DMS153 treated with DMSO at 0.1 percent for 48 hours (cell line): Measurements from ENCODE around the gene FCMR.

ENCODE experiments used
- DNase-seq: peaks from one replicate; lab custom pipeline; 2025; ENCODE audit not compliant: unreplicated experiment; lab: John Stamatoyannopoulos, UW

The FCMR gene

DNA sequence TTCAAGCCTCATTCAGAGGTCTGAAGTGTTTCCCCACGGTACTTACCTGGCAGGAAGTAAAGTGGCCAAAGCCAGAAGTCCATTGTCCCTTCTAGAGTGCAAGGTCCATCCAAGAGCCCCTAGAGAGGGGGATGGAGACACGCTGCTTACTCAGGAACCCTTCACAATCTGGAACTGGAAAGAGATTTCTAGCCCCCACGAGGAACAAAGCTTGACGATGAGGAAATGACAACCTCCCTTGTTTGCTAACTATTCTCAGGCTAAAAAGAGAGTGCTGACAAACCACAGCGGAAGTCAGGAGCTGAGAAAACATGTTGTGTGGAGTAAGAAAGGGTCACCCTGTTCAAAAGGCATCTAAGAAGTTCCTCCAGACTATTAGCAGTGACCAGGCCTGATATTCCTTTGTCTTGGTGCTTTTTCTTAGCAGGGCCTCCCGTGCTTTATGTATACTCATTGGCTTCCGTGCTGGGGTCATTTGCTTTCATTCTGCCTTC, at the start of gene FCMR:
Gene FCMR, minus strand, starts transcription at position 170 of the 494 bp plus-strand sequence. Its CDS starts 87 bp downstream, at position 83.
- DNase-seq: peak; percentile 50

DNA sequence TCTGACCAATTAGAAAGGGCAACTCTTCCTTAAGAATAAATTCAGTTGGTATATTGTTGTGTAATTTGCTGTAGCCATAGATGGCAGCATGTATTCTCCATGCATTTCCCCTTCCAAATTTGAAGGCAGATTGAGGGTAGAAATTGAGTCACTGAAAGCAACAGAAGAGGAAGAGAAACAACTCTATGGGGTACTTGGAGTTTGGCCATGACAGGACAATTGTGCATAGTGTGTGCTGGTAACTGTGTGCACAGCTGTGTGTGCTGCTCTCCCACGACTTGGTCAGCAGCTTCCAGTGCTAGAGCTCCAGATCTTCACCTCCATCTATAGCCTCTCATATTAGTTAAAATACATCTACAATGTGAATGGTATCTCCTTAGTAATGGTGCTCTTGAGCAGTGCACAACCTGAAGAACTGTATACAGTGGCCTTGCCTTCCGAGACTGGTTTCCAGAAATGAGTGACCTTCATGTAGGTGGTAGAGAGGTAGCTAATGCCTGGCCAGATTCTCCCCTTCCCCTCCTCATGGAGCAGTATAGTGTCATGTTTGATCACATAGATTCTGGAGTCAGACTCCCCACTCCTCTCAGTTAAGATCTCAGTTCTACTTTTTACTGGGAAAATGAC, 49.4 kb upstream of the FCMR start:
- no peak for DNase-seq

DNA sequence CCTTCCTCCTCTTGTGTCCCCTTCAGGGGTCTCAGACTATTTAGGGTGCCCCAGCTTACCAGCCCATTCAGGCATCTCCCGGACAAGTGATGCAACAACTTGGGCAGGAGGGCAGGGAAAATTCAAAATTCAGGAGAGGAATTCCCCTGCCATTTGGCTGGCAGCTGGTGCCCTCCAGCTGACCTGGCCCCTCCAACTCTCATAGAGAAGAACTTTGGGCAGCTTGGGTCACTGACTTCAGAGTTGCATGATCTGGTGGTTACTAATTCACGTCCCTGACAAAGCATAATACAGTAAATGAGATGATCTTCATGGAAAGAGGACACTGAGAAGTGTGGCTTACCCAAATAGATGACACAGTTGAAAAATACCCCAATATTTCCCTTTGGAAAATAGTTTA, 48.7 kb upstream of the FCMR start, which contains the start of gene FCAMR:
Gene FCAMR, minus strand, starts transcription at position 15 of the 400 bp plus-strand sequence. CDS start 335 bp downstream, outside the sequence.
- DNase-seq: no peak

DNA sequence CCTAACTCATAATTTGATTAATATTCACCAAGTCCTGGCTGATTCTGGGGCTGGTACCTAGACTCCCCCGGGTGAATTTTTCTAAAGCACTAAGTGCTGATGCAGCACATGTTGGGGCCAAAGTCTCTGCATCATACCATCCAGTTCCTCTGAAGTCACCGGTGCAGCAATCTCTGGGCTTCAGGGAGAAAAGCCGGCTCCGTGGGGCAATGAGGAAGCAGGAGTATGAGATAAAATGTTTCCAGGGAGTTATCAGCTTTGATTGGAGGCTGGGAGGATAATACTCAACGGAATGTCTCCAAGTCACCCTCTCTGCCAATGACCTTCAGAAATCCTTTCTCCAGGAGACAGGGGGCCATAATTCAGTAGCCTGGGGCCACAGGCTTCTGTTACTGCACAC, 47.3 kb upstream of the FCMR start:
- no peak for DNase-seq

GRCh38 chr1:206967096-206967849, 45.5 kb upstream of the FCMR start:
- no peak for DNase-seq

DNA sequence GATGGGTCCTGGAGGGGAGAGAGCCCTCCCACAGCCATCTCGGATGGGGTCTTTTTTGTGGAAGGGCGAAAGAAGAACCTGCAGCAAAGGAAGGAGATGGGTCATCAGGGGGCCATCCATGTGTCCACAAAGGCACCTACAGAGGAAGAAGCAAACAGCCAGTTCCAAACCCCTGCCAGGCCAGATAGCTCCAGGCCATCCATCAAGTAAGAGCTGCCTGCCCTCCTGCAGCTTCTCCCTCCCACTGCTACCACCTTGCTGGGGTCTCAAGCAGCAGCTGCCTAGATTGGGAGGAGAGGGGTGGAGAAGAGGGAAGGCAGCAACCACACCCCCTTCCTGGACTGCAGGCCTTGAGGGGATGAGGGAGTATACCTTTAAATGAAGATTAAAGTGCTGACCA, 44.0 kb upstream of the FCMR start:
- DNase-seq: no peak

- DNase-seq: no peak
Observed at GRCh38 chr1:206963740-206964139, 42.0 kb upstream of the FCMR start.

DNA sequence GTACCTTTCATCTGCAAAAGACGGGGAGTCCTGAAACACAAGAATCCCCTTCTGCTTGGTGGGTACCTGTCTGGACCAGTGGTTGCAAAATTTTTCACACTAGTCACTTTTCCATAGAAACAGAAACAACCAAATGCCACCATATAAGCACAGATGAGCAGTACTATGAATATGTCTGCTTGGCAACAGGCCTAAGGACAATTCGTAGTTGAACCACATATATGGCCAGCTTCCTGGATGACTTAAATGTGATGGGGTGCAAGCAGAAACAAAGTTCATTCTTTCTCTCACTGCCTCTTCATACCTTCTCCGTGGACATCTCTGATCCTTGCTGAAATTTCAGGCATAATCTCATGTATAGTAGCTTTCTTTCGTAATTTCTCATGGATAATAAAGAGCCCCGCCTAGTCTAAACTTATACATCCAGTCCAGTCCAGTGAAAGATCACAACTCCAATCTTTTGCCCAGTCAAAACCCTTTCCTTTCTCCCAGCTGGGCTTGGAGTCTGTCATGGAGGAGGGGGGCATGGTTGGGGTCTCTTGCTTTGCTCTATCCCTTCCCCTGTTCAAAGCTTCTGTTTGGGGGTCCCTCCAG, 41.5 kb upstream of the FCMR start:
- no peak for DNase-seq

DNA sequence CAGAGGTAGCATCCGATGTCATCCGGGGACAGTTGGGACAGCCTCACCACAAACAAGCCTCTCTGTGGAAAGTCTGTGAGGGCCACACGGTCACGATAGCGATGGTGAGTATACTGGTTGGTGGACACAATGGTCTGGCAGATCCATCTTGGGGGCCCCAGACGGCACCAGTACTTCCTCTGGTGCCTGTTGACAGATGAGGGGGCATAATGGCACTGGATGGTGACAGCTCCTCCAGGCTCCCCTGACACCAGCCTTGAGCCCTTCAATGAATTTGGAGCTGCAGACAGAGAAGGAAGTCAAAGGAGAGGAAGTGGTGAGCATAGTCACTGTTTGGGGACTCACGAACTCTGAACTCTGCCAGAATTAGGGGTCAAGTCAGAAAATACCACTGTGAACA, 40.5 kb upstream of the FCMR start:
- DNase-seq: no peak

DNA sequence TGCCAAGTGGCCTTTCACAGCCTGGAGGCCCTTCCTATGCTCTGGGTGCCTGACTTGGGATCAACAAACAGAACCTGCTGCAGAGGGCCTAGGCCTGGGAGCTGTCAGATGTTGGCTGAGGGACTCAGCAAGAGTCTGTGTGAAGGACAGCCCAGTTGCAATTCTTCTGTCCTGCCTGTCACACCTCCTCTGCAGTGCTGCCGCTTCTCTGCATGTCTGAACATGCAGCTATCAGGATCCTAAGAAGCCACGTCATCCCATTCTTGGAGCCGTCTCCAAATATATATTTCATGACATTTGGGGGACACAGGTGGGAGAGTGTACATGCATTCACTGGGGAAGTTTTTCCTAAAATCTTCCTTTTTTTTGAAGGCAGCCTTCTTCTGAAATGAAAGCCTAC, 39.9 kb upstream of the FCMR start:
- no peak for DNase-seq

GRCh38 chr1:206960676-206961386, 39.1 kb upstream of the FCMR start:
- no peak for DNase-seq

DNA sequence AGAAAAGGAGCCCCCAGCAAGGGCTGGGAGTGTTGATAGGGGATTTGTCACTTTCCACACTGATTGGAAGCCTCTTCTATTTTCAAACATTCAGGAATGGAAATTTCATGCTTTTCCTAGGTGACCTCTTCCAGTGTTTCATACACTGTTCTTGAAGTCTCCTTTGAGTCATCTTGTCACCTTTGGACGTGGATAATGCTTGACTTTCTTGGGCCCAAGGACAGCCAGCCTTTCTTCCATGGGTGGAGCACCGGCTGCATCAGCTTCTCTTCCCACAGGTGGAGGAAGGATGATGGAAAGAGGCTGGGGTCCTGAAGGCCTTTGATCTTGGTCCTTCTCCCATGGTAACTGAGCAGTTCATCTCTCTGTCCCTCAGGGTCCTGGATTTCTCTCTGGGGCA, 36.4 kb upstream of the FCMR start:
- DNase-seq: no peak

DNA sequence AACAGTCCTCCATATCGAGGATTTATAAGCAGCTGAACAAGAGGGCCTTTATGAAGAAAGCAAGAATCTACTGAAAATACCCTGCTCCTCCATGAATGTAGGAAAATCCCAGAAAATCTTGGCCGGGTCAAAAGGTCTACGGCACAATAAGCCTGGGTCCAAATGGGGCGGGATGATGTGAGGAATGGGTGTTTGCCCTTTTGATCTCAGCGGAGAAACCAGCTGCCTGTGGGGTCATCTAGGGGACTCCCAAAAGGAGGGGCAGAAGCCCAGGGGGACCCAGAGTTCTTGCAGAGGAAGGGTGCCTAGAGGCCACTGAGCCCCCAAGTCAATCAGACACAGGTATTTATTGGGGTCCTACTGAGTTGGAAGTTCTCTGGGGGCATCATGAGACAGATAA, 35.9 kb upstream of the FCMR start:
- DNase-seq: no peak

DNA sequence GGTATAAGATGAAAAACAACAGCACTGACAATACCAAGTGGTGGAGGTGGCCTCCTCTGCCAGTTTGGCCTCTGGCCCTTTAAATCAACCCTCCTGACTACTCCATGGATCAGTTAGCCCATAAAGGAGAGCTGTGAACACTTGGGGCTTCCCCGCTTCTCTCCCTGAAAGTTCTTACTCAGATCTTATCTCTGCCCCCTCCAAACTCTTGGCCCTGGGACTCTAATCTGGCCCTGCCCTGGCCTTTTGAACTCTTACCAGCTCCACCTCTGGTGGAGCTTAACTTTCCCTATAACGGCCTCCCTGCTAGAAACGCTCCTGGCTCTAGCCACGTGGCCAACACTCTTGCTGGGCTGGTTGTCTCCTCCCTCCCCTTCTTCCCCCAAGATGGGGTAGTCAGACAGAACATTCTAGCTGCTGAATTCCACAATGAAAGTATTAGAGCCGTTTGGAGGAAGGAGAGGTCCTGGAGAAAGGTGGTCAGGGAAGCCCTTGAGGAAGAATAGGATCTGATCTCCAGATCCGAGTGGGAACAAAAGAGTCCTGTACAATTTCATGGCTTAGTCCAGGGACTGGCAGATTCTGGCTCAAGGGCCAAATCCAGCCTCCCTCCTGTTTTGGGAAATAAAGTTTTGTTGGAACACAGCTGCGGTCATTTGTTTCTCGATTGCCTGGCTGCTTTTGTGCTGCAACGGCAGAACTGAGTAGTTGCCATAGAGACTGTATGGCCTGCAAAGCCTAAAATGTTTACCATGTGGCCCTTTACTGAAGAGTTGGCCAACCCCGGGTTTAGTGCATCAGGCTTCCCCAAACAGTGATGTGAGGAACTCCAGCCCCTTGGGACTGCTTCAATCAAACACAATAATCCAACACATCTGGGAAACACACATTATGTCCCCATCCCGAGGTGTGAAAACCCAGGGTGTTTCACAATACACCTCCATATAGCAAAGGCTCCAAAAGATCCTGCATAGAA, 34.0 kb upstream of the FCMR start:
- DNase-seq: peak; percentile 29

DNA sequence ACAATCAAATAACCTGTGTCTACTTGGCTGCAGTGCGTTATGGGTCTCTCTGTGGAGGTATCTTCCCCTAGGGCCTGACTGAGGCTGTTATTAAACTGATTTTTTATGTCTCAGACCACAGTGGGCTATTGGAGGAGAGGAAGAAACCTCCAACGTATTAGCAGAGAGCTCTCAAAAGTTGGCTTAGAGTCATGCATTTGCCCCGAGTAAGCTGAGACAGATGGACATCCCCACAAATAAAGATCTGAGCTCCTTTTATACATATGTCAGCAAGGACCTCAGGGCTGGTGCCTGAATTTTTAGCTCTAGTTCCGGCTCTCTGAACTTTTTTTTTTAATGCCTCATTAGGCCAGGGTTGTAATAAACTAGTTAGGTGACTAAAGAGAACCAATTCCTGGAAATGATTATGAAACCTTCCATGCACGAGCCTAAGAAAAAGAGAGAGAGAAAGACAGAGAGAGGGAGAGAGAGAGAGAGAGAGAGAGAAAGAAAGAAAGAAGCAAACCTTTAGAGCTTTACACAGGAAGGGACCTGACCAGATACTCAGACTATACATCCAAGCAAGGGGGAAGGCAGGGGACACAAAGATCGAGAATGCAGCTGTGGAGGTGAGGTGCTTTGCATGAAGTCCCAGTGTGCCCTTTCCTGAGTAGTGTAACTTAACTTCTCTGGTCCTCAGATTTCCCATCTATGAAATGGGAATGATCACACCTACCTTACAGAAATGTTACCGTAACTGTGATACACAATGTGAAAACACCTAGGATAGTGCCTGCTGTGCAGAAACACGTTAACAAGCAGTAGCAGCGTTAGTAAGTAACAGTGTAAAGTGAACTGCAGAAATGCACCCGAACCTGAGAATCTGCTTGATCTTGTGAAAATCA, 33.0 kb upstream of the FCMR start:
- no peak for DNase-seq

DNA sequence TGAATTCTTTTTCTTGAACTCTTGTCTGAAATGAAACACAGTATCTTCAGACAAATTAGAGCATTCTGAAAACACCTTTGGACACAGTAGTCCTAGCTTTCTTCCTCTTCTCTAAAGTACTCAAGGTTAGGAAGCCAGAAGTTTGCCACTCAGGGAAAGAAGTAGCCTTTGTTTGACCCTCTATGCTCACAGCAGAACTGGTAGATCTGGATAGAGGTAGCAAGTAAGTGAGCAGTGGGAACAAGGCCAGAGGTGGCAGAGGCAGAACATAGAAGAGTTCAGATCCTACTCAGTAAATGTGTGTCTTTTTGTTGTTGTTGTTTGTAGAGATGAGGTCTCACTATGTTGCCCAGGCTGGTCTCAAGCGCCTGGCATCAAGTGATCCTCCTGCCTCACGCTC, 31.9 kb upstream of the FCMR start:
- DNase-seq: no peak

GRCh38 chr1:206953126-206953525, 31.4 kb upstream of the FCMR start:
- no peak for DNase-seq

DNA sequence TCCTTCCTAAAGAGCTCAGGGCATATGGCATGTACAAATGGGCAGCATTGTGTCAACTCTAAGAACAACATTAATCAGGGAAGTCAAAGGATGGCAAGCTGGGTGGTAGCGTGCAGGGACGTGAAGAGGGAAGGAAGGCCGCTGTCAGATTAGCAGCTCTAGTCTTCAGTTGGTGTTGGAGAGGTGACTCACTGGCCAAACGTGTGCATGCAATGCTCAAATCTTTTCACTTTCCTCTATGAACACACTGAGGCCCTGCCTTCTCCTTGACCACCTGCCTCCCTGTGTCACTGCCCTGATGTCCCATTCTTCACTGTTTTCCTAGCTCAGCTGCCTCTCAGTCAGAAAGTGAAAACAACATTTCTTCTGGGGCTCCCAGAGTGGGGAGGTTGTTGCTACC, 30.4 kb upstream of the FCMR start:
- DNase-seq: no peak
